ENCODE results near the gene COX4I1.

Gene COX4I1

DNA sequence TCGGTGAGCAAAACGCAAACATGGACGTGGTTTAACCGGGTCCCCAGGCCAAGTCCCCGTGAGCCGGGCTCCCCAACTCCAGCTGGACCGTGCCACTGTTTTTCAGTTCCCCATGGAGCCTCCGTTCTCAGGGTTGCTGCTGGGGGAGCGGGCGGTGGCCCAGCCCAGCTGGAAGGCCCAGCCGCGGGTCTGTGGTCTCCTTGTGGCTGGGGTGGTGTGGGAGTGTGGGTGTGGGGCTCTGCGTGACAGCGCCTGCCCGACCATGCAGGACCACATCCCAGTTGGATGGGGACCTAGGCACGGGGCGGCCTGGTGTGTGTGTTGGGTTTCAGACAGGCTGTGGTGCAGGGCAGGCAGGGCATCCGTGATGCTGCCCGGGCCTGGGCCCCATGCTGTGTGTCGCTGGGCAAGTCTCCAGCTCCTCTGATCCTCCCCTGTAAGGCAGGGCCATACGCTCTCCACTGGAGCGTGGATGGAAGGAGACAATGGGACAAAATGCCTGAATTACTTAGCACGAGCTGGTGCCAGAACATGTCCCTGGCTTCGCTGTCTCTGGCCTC, 40.3 kb downstream of the COX4I1 start (continued):
- no peak for TF ChIP-seq PRDM4 (tag by site-specific recombination; IDR thresholded peaks at IDR 0.05)
- TF ChIP-seq ZNF292 (tag by site-specific recombination; IDR thresholded peaks at IDR 0.05; ENCODE audit: borderline replicate concordance, low read depth), result no peak
- TF ChIP-seq ZBTB17 (tag by site-specific recombination; IDR thresholded peaks at IDR 0.05), result no peak
- no peak for TF ChIP-seq ZBTB8A (tag by site-specific recombination; IDR thresholded peaks at IDR 0.05)
- TF ChIP-seq ZNF274 (IDR thresholded peaks at IDR 0.05; ENCODE audit: low read length), result no peak
- TF ChIP-seq ZNF274 (tag by site-specific recombination; IDR thresholded peaks at IDR 0.05; ENCODE audit: borderline replicate concordance), result no peak
- TF ChIP-seq, protein P1, sequence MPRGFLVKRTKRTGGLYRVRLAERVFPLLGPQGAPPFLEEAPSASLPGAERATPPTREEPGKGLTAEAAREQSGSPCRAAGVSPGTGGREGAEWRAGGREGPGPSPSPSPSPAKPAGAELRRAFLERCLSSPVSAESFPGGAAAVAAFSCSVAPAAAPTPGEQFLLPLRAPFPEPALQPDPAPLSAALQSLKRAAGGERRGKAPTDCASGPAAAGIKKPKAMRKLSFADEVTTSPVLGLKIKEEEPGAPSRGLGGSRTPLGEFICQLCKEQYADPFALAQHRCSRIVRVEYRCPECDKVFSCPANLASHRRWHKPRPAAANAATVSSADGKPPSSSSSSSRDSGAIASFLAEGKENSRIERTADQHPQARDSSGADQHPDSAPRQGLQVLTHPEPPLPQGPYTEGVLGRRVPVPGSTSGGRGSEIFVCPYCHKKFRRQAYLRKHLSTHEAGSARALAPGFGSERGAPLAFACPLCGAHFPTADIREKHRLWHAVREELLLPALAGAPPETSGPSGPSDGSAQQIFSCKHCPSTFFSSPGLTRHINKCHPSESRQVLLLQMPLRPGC (tag by site-specific recombination; IDR thresholded peaks at IDR 0.05), result no peak
- no peak for TF ChIP-seq ZNF76 (tag by site-specific recombination; IDR thresholded peaks at IDR 0.05; ENCODE audit: borderline replicate concordance, low read depth)
- TF ChIP-seq ZBTB1 (tag by site-specific recombination; IDR thresholded peaks at IDR 0.05), result no peak

DNA sequence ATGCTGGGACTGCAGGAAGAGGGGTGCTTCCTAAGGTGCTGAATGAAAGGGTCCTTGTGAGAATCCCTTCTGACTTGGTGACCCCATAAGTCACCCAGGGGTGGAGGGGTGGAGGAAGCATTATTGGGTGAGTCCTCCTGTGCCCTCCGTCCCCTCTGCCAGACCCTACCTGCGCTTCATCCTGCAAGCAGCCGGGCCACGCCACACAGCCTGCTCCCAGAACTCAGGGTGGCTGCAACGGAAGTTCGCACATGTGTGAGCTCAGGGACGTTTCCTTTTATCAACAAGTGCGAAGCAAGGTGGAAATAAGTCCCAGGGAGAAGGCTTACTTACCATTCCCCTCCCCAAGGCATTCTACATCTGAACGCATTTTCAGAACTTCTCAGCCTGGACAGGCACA, 40.9 kb downstream of the COX4I1 start:
- POLR2A ChIA-PET, result no interaction called here
- Histone ChIP-seq H3K4me3 (ENCODE audit: low read depth, low read length) (no peak overlapping the region), H3K4me1 (ENCODE audit: control insufficient read depth, insufficient read depth, low read length) (no peaks in the 10 kb centered on the region; the same call in 1 of the 2 replicates), H3K9me3 (ENCODE audit: control insufficient read depth, insufficient read depth, low read depth, low read length) (no peaks in the 10 kb centered on the region), H3K36me3 (ENCODE audit: control insufficient read depth in 2 of 2, insufficient read depth in 1 of 2, low read length in 2 of 2) (no peaks in the 10 kb centered on the region), H3K27ac (ENCODE audit: extremely low read depth, low read depth, low read length) (no peak overlapping the region)
- TF ChIP-seq ZNF280C (tag by site-specific recombination; IDR thresholded peaks at IDR 0.05), result no peak
- no peak for TF ChIP-seq HOXA7 (CRISPR knock-in tag; IDR thresholded peaks at IDR 0.05; ENCODE audit: borderline replicate concordance)
- no peak for TF ChIP-seq ZSCAN5A (tag by site-specific recombination; IDR thresholded peaks at IDR 0.05)
- no peak for TF ChIP-seq ZNF513 (tag by site-specific recombination; IDR thresholded peaks at IDR 0.05)
- TF ChIP-seq, protein P2, sequence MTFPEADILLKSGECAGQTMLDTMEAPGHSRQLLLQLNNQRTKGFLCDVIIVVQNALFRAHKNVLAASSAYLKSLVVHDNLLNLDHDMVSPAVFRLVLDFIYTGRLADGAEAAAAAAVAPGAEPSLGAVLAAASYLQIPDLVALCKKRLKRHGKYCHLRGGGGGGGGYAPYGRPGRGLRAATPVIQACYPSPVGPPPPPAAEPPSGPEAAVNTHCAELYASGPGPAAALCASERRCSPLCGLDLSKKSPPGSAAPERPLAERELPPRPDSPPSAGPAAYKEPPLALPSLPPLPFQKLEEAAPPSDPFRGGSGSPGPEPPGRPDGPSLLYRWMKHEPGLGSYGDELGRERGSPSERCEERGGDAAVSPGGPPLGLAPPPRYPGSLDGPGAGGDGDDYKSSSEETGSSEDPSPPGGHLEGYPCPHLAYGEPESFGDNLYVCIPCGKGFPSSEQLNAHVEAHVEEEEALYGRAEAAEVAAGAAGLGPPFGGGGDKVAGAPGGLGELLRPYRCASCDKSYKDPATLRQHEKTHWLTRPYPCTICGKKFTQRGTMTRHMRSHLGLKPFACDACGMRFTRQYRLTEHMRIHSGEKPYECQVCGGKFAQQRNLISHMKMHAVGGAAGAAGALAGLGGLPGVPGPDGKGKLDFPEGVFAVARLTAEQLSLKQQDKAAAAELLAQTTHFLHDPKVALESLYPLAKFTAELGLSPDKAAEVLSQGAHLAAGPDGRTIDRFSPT (tag by site-specific recombination; IDR thresholded peaks at IDR 0.05), result no peak
- no peak for TF ChIP-seq KLF7 (tag by site-specific recombination; IDR thresholded peaks at IDR 0.05; ENCODE audit: borderline replicate concordance)
- no peak for TF ChIP-seq ZNF223 (tag by site-specific recombination; IDR thresholded peaks at IDR 0.05)
- no peak for TF ChIP-seq ZNF623 (tag by site-specific recombination; IDR thresholded peaks at IDR 0.05)
- no peak for TF ChIP-seq GLIS1 (tag by site-specific recombination; IDR thresholded peaks at IDR 0.05)
- TF ChIP-seq ZNF830 (tag by site-specific recombination; IDR thresholded peaks at IDR 0.05; ENCODE audit: low read depth), result no peak
- TF ChIP-seq BCL11A (tag by site-specific recombination; IDR thresholded peaks at IDR 0.05; ENCODE audit: low read depth), result no peak
- TF ChIP-seq ZSCAN23 (tag by site-specific recombination; IDR thresholded peaks at IDR 0.05), result no peak
- TF ChIP-seq ZXDB (tag by site-specific recombination; IDR thresholded peaks at IDR 0.05), result no peak
- no peak for TF ChIP-seq ZNF433 (tag by site-specific recombination; IDR thresholded peaks at IDR 0.05; ENCODE audit: low read depth)
- TF ChIP-seq ZNF621 (tag by site-specific recombination; IDR thresholded peaks at IDR 0.05), result no peak
- CTCF ChIA-PET, result interaction anchor here (0.6 kb wide), 1 partner anchor 254 kb away, joined by 3 read pairs; no protein-coding TSS in a partner anchor
